Measurements from ENCODE around the gene NAPA.

DNA sequence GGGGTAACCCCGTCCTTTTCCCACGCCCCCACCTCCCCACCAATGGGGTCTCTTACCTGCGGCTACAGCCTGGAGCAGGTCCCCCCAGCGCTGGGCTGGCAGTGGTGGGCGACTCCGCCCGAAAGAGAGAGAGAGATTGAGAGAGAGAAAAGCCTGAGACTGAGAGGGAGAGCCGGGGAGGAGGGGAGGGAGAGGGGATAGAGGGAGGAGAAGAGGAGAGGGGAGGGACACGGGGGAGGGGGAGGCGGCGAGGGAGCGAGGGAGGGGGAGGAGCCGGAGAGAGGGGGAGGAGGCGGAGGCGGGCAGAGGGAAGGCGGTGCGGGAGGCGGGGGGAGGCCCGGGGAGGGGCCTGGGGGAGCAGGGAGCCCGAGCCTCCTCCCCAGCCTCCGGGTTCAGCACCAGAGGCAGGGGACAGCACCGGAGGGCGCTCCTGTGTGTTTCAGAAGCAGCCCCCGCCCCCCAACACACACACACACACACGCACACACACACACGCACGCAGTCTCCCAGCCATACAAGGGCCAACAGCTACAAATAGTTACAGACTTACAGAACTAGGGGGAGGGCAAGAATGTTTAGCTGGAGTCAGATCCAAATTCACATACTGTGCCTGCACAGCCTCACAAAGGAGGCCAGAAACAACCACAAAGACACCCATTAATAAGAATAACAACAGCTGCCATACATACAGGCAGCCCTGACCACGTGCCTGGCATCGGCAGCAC, 43.0 kb downstream of the NAPA start, which contains the start of gene SLC8A2:
- TF ChIP-seq CTCF (IDR thresholded peaks at IDR 0.05), result no peak
- TF ChIP-seq E2F5 (CRISPR knock-in tag; IDR thresholded peaks at IDR 0.05), result no peak
- TF ChIP-seq GABPB1 (CRISPR knock-in tag; IDR thresholded peaks at IDR 0.05), result no peak
- peak; percentile 43; the same call in 1 of the 2 replicates for TF ChIP-seq ZNF219 (CRISPR knock-in tag; IDR thresholded peaks at IDR 0.05; ENCODE audit: borderline replicate concordance)
- no peak for TF ChIP-seq USF2 (CRISPR knock-in tag; IDR thresholded peaks at IDR 0.05)
- TF ChIP-seq, protein P1, sequence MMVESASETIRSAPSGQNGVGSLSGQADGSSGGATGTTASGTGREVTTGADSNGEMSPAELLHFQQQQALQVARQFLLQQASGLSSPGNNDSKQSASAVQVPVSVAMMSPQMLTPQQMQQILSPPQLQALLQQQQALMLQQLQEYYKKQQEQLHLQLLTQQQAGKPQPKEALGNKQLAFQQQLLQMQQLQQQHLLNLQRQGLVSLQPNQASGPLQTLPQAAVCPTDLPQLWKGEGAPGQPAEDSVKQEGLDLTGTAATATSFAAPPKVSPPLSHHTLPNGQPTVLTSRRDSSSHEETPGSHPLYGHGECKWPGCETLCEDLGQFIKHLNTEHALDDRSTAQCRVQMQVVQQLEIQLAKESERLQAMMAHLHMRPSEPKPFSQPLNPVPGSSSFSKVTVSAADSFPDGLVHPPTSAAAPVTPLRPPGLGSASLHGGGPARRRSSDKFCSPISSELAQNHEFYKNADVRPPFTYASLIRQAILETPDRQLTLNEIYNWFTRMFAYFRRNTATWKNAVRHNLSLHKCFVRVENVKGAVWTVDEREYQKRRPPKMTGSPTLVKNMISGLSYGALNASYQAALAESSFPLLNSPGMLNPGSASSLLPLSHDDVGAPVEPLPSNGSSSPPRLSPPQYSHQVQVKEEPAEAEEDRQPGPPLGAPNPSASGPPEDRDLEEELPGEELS (CRISPR knock-in tag; IDR thresholded peaks at IDR 0.05), result peak; percentile 91
- TF ChIP-seq, protein P2, sequence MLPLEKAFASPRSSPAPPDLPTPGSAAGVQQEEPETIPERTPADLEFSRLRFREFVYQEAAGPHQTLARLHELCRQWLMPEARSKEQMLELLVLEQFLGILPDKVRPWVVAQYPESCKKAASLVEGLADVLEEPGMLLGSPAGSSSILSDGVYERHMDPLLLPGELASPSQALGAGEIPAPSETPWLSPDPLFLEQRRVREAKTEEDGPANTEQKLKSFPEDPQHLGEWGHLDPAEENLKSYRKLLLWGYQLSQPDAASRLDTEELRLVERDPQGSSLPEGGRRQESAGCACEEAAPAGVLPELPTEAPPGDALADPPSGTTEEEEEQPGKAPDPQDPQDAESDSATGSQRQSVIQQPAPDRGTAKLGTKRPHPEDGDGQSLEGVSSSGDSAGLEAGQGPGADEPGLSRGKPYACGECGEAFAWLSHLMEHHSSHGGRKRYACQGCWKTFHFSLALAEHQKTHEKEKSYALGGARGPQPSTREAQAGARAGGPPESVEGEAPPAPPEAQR (CRISPR knock-in tag; IDR thresholded peaks at IDR 0.05), result no peak
- TF ChIP-seq, protein P3, sequence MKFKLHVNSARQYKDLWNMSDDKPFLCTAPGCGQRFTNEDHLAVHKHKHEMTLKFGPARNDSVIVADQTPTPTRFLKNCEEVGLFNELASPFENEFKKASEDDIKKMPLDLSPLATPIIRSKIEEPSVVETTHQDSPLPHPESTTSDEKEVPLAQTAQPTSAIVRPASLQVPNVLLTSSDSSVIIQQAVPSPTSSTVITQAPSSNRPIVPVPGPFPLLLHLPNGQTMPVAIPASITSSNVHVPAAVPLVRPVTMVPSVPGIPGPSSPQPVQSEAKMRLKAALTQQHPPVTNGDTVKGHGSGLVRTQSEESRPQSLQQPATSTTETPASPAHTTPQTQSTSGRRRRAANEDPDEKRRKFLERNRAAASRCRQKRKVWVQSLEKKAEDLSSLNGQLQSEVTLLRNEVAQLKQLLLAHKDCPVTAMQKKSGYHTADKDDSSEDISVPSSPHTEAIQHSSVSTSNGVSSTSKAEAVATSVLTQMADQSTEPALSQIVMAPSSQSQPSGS (CRISPR knock-in tag; IDR thresholded peaks at IDR 0.05; ENCODE audit: borderline replicate concordance, low read depth), result no peak
- no peak for TF ChIP-seq KAT7 (CRISPR knock-in tag; IDR thresholded peaks at IDR 0.05; ENCODE audit: borderline replicate concordance)
- TF ChIP-seq, protein P4, sequence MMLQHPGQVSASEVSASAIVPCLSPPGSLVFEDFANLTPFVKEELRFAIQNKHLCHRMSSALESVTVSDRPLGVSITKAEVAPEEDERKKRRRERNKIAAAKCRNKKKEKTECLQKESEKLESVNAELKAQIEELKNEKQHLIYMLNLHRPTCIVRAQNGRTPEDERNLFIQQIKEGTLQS (CRISPR knock-in tag; conservative IDR thresholded peaks at IDR 0.05), result no peak
- TF ChIP-seq ETV6 (CRISPR knock-in tag; IDR thresholded peaks at IDR 0.05), result no peak
